ENCODE data around the gene ATOH8.

ATOH8 gene

GRCh38 chr2:85788603-85789002 lies 34.8 kb downstream of the ATOH8 start:
- ATAC-seq (replicated peaks) (no peak), DNase-seq (no peak)
- Mint-ChIP-seq H3K9me3 (no peaks in the 10 kb centered on the region), H3K27ac (no peak overlapping the region), H3K4me1 (ENCODE audit: low read depth in 2 of 2) (peaks cover 0 to 10% of the 10 kb centered on the region in 2 donors), H3K27me3 (peaks cover 23 to 64% of the 10 kb centered on the region in 2 donors), H3K36me3 (ENCODE audit: insufficient read depth) (no peaks in the 10 kb centered on the region), H3K4me3 (no peak overlapping the region)

- DNase-seq = no peak
- H3K4me3 Mint-ChIP-seq = no peak overlapping the region
- ATAC-seq (replicated peaks) = no peak
- no peaks in the 10 kb centered on the region for H3K9me3 Mint-ChIP-seq
- peaks cover 0 to 10% of the 10 kb centered on the region in 2 donors for H3K4me1 Mint-ChIP-seq (ENCODE audit: low read depth in 2 of 2)
- peaks cover 23 to 64% of the 10 kb centered on the region in 2 donors for H3K27me3 Mint-ChIP-seq
- H3K27ac Mint-ChIP-seq = no peak overlapping the region
- no peaks in the 10 kb centered on the region for H3K36me3 Mint-ChIP-seq (ENCODE audit: insufficient read depth)
Observed at GRCh38 chr2:85789271-85789670, 35.5 kb downstream of the ATOH8 start.

GRCh38 chr2:85790032-85790431 lies 36.2 kb downstream of the ATOH8 start:
- no peaks in the 10 kb centered on the region for H3K9me3 Mint-ChIP-seq
- ATAC-seq (replicated peaks) (no peak), DNase-seq (no peak)
- no peak overlapping the region for H3K27ac Mint-ChIP-seq
- peaks cover 0 to 10% of the 10 kb centered on the region in 2 donors for H3K4me1 Mint-ChIP-seq (ENCODE audit: low read depth in 2 of 2)
- H3K36me3 Mint-ChIP-seq (ENCODE audit: insufficient read depth) = no peaks in the 10 kb centered on the region
- peaks cover 26 to 64% of the 10 kb centered on the region in 2 donors for H3K27me3 Mint-ChIP-seq
- no peak overlapping the region for H3K4me3 Mint-ChIP-seq

- Mint-ChIP-seq H3K9me3 (no peaks in the 10 kb centered on the region), H3K27ac (no peak overlapping the region), H3K36me3 (ENCODE audit: insufficient read depth) (no peaks in the 10 kb centered on the region), H3K4me1 (ENCODE audit: low read depth in 2 of 2) (peaks cover 0 to 6% of the 10 kb centered on the region in 2 donors), H3K4me3 (no peak overlapping the region), H3K27me3 (peaks cover 31 to 69% of the 10 kb centered on the region in 2 donors)
- no peak for DNase-seq
- no peak for ATAC-seq (replicated peaks)
Observed at GRCh38 chr2:85790499-85791188, 36.9 kb downstream of the ATOH8 start.

- DNase-seq = no peak
- H3K36me3 Mint-ChIP-seq (ENCODE audit: insufficient read depth) = no peaks in the 10 kb centered on the region
- ATAC-seq (replicated peaks) = no peak
- H3K4me1 Mint-ChIP-seq (ENCODE audit: low read depth in 2 of 2) = peaks cover 0 to 2% of the 10 kb centered on the region in 2 donors
- no peaks in the 10 kb centered on the region for H3K9me3 Mint-ChIP-seq
- no peak overlapping the region for H3K4me3 Mint-ChIP-seq
- no peak overlapping the region for H3K27ac Mint-ChIP-seq
- peaks cover 42 to 76% of the 10 kb centered on the region in 2 donors for H3K27me3 Mint-ChIP-seq
Observed at GRCh38 chr2:85791704-85792565, 38.1 kb downstream of the ATOH8 start.

GRCh38 chr2:85792783-85793441 lies 39.1 kb downstream of the ATOH8 start:
- H3K4me1 Mint-ChIP-seq (ENCODE audit: low read depth in 2 of 2) = peaks cover 0 to 2% of the 10 kb centered on the region in 2 donors
- no peak overlapping the region for H3K4me3 Mint-ChIP-seq
- no peak overlapping the region for H3K27ac Mint-ChIP-seq
- DNase-seq (no peak), ATAC-seq (replicated peaks) (no peak)
- H3K9me3 Mint-ChIP-seq = no peaks in the 10 kb centered on the region
- H3K27me3 Mint-ChIP-seq = peaks cover 52 to 81% of the 10 kb centered on the region in 2 donors
- no peaks in the 10 kb centered on the region for H3K36me3 Mint-ChIP-seq (ENCODE audit: insufficient read depth)

- no peak overlapping the region for H3K4me3 Mint-ChIP-seq
- no peaks in the 10 kb centered on the region for H3K4me1 Mint-ChIP-seq (ENCODE audit: low read depth in 2 of 2)
- DNase-seq = no peak
- H3K27ac Mint-ChIP-seq = no peak overlapping the region
- ATAC-seq (replicated peaks) = no peak
- H3K27me3 Mint-ChIP-seq = peaks cover 59 to 81% of the 10 kb centered on the region in 2 donors
- H3K9me3 Mint-ChIP-seq = no peaks in the 10 kb centered on the region
- no peaks in the 10 kb centered on the region for H3K36me3 Mint-ChIP-seq (ENCODE audit: insufficient read depth)
Observed at GRCh38 chr2:85793584-85793983, 39.8 kb downstream of the ATOH8 start.

GRCh38 chr2:85794038-85794441 lies 40.2 kb downstream of the ATOH8 start:
- DNase-seq (no peak), ATAC-seq (replicated peaks) (no peak)
- H3K36me3 Mint-ChIP-seq (ENCODE audit: insufficient read depth) = no peaks in the 10 kb centered on the region
- H3K27ac Mint-ChIP-seq = no peak overlapping the region
- no peak overlapping the region for H3K4me3 Mint-ChIP-seq
- H3K27me3 Mint-ChIP-seq = peaks cover 60 to 81% of the 10 kb centered on the region in 2 donors
- H3K9me3 Mint-ChIP-seq = no peaks in the 10 kb centered on the region
- no peaks in the 10 kb centered on the region for H3K4me1 Mint-ChIP-seq (ENCODE audit: low read depth in 2 of 2)

- H3K4me1 Mint-ChIP-seq (ENCODE audit: low read depth in 2 of 2) = peaks cover 0 to under 1% of the 10 kb centered on the region in 2 donors
- ATAC-seq (replicated peaks) = no peak
- no peaks in the 10 kb centered on the region for H3K36me3 Mint-ChIP-seq (ENCODE audit: insufficient read depth)
- H3K4me3 Mint-ChIP-seq = no peak overlapping the region
- H3K27me3 Mint-ChIP-seq = peaks cover 62 to 81% of the 10 kb centered on the region in 2 donors
- no peak overlapping the region for H3K27ac Mint-ChIP-seq
- H3K9me3 Mint-ChIP-seq = no peaks in the 10 kb centered on the region
- DNase-seq = no peak
Observed at GRCh38 chr2:85794491-85795121, 40.8 kb downstream of the ATOH8 start.

- H3K4me1 Mint-ChIP-seq (ENCODE audit: low read depth in 2 of 2) = peaks cover 0 to 2% of the 10 kb centered on the region in 2 donors
- no peak overlapping the region for H3K4me3 Mint-ChIP-seq
- DNase-seq (no peak), ATAC-seq (replicated peaks) (no peak)
- H3K27ac Mint-ChIP-seq = no peak overlapping the region
- no peaks in the 10 kb centered on the region for H3K9me3 Mint-ChIP-seq
- peaks cover 65 to 83% of the 10 kb centered on the region in 2 donors for H3K27me3 Mint-ChIP-seq
- H3K36me3 Mint-ChIP-seq (ENCODE audit: insufficient read depth) = no peaks in the 10 kb centered on the region
Observed at GRCh38 chr2:85795331-85796045, 41.7 kb downstream of the ATOH8 start.

- Mint-ChIP-seq H3K9me3 (no peaks in the 10 kb centered on the region), H3K27me3 (peaks cover 65 to 83% of the 10 kb centered on the region in 2 donors), H3K4me1 (ENCODE audit: low read depth in 2 of 2) (peaks cover 0 to 2% of the 10 kb centered on the region in 2 donors), H3K36me3 (ENCODE audit: insufficient read depth) (no peaks in the 10 kb centered on the region), H3K27ac (no peak overlapping the region), H3K4me3 (no peak overlapping the region)
- ATAC-seq (replicated peaks) (no peak), DNase-seq (no peak)
Observed at GRCh38 chr2:85796046-85796340, 42.2 kb downstream of the ATOH8 start.

GRCh38 chr2:85796341-85797262 lies 42.8 kb downstream of the ATOH8 start:
- H3K9me3 Mint-ChIP-seq = no peaks in the 10 kb centered on the region
- ATAC-seq (replicated peaks) (no peak), DNase-seq (no peak)
- H3K4me1 Mint-ChIP-seq (ENCODE audit: low read depth in 2 of 2) = peaks cover 0 to 2% of the 10 kb centered on the region in 2 donors
- peaks cover 64 to 78% of the 10 kb centered on the region in 2 donors for H3K27me3 Mint-ChIP-seq
- no peak overlapping the region for H3K4me3 Mint-ChIP-seq
- H3K27ac Mint-ChIP-seq = no peak overlapping the region
- H3K36me3 Mint-ChIP-seq (ENCODE audit: insufficient read depth) = no peaks in the 10 kb centered on the region
